ENCODE measurements around the gene LYPLA2. TPM values are rescaled to one million over a fixed set of nuclear protein-coding genes. Genes with fewer than 3 reads are reported as not detected.
"Not testable (repeated sequence)": the region's sequence is repeated elsewhere in the genome, so short reads cannot be mapped to it uniquely, and the experiment has no call there.

LYPLA2 gene
- total RNA-seq, 1 donor from 2014 or later = 39.2 TPM

DNA sequence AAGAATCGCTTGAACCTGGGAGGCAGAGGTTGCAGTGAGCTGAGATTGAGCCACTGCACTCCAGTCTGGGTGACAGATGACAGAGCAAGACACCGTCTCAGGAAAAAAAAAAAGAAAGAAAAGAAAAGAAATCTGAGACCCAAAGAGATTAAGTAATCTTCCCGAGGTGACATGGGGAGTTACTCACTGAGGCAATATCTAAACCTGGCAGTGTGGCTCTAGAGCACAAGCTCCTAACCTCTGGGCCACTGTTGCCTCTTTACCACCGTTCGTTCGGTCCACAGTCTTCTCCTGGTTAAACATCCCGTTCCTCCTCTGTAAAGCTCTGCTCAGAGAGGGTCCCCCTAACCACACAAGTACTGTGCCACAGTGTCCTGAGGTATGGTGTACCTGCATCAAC lies 32.8 kb downstream of the LYPLA2 start:
- Mint-ChIP-seq H3K36me3 (ENCODE audit: unreplicated experiment) (peaks cover 4% of the 10 kb centered on the region), H3K4me1 (ENCODE audit: unreplicated experiment) (peaks cover 18% of the 10 kb centered on the region), H3K27me3 (ENCODE audit: unreplicated experiment) (no peaks in the 10 kb centered on the region), H3K4me3 (ENCODE audit: unreplicated experiment) (peak overlapping the region; percentile 96), H3K27ac (ENCODE audit: unreplicated experiment) (no peak overlapping the region), H3K9me3 (ENCODE audit: unreplicated experiment) (no peaks in the 10 kb centered on the region)
- TF ChIP-seq, protein P1, sequence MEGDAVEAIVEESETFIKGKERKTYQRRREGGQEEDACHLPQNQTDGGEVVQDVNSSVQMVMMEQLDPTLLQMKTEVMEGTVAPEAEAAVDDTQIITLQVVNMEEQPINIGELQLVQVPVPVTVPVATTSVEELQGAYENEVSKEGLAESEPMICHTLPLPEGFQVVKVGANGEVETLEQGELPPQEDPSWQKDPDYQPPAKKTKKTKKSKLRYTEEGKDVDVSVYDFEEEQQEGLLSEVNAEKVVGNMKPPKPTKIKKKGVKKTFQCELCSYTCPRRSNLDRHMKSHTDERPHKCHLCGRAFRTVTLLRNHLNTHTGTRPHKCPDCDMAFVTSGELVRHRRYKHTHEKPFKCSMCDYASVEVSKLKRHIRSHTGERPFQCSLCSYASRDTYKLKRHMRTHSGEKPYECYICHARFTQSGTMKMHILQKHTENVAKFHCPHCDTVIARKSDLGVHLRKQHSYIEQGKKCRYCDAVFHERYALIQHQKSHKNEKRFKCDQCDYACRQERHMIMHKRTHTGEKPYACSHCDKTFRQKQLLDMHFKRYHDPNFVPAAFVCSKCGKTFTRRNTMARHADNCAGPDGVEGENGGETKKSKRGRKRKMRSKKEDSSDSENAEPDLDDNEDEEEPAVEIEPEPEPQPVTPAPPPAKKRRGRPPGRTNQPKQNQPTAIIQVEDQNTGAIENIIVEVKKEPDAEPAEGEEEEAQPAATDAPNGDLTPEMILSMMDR (IDR thresholded peaks at IDR 0.05) = no peak
- no peak for DNase-seq (ENCODE audit: extremely low spot score, unreplicated experiment)

DNA sequence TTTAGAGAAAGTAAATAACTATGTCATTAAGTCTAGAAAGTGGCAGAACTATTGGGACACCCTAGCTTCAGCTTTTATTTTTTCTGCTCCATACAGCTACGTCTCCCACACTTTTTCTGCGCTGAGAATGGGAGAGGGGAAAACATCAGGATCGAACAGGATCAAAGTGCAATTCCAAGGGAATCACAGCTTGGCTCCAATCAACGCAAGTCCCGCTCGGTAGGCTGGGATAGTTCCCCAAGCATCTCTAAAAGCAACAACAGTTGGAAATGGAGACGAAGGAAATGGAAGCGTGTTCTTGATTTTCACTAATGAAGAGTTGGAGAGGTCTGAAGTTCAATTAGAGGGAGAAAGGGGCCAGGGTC lies 33.7 kb downstream of the LYPLA2 start:
- Mint-ChIP-seq H3K9me3 (ENCODE audit: unreplicated experiment) (no peaks in the 10 kb centered on the region), H3K36me3 (ENCODE audit: unreplicated experiment) (peaks cover 4% of the 10 kb centered on the region), H3K27ac (ENCODE audit: unreplicated experiment) (peak overlapping the region; percentile 98), H3K27me3 (ENCODE audit: unreplicated experiment) (no peaks in the 10 kb centered on the region), H3K4me1 (ENCODE audit: unreplicated experiment) (peaks cover 18% of the 10 kb centered on the region), H3K4me3 (ENCODE audit: unreplicated experiment) (peak overlapping the region; percentile 96)
- TF ChIP-seq, protein P1 (IDR thresholded peaks at IDR 0.05) = no peak
- no peak for DNase-seq (ENCODE audit: extremely low spot score, unreplicated experiment)

DNA sequence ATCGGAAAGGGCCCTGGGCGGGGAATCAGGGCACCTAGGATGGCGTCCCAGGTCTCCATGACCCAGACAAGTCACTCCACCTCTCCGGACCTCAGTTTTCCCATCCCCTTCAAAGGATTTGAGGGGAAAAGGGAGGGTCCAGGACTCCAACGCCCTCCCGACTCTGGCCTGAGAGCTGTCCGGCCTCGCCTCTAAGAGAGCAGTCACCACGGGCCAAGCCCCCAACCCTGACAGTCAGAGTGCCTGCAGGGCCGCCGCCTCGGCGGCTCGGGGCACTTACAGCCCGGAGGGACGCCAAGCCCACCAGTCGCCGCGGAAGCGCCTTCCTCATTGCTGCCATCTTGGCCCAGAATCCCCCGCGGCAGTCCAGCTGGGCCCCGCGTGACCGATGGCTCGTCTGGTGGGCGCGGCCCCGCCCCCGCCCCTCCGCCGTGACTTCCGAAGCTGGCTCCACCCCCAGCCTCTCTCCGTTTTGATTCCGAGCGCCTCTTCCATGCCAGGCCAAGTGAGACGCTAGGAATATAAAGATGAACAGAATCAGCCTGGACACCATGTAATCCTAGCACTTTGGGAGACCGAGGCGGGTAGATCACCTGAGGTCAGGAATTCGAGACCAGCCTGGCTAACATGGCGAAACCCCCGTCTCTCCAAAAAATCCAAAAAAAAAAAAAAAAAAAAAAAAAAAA lies 34.3 kb downstream of the LYPLA2 start, which contains the start of gene HMGCL:
TSS of gene HMGCL (minus strand) at position 354 of the 686 bp plus-strand sequence. CDS start at position 340, 14 bp downstream.
- peaks cover 18% of the 10 kb centered on the region for H3K4me1 Mint-ChIP-seq (ENCODE audit: unreplicated experiment)
- no peaks in the 10 kb centered on the region for H3K27me3 Mint-ChIP-seq (ENCODE audit: unreplicated experiment)
- H3K27ac Mint-ChIP-seq (ENCODE audit: unreplicated experiment) = peak within 1 kb of the TSS; percentile 98
- TF ChIP-seq, protein P1 (IDR thresholded peaks at IDR 0.05) = no peak
- H3K9me3 Mint-ChIP-seq (ENCODE audit: unreplicated experiment) = no peaks in the 10 kb centered on the region
- H3K36me3 Mint-ChIP-seq (ENCODE audit: unreplicated experiment) = peaks cover 3% of the 10 kb centered on the region
- DNase-seq (ENCODE audit: extremely low spot score, unreplicated experiment) = peak; percentile 96
- peak within 1 kb of the TSS; percentile 96 for H3K4me3 Mint-ChIP-seq (ENCODE audit: unreplicated experiment)

DNA sequence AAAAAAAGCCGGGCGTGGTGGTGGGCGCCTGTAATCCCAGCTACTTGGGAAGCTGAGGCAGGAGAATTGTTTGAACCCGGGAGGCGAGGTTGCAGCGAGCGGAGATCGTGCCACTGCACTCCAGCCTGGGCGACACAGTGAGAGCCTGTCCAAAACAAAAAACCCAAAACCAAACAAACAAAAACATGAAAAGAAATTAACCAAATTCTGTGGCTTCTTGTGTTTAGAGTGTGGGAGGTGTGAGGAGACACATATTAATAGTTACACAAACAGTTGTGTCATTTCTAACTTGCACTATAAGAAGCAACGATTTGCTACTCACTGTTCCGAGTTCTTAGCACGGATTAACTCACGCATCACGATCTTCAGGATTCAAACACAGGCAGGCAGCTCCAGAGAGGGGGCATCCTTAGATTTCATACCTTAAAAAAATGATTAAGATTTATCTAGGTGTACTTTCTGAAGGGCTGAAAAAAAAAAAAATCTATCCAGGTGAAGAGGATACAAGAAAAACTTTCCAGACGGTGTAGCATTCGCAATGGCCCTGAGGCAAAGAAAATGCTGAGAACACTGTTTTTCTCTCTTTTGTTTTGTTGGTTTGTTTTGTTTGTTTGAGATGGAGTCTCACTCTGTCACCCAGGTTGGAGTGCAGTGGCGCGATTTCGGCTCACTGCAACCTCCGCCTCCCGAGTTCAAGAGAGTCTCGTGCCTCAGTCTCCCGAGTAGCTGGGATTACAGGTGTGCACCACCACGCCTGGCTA lies 35.0 kb downstream of the LYPLA2 start:
- TF ChIP-seq, protein P1 (IDR thresholded peaks at IDR 0.05) = no peak
- Mint-ChIP-seq H3K4me3 (ENCODE audit: unreplicated experiment) (peak overlapping the region; percentile 96), H3K4me1 (ENCODE audit: unreplicated experiment) (peaks cover 18% of the 10 kb centered on the region), H3K27me3 (ENCODE audit: unreplicated experiment) (no peaks in the 10 kb centered on the region), H3K36me3 (ENCODE audit: unreplicated experiment) (no peaks in the 10 kb centered on the region), H3K27ac (ENCODE audit: unreplicated experiment) (peak overlapping the region; percentile 98), H3K9me3 (ENCODE audit: unreplicated experiment) (no peaks in the 10 kb centered on the region)
- no peak for DNase-seq (ENCODE audit: extremely low spot score, unreplicated experiment)

DNA sequence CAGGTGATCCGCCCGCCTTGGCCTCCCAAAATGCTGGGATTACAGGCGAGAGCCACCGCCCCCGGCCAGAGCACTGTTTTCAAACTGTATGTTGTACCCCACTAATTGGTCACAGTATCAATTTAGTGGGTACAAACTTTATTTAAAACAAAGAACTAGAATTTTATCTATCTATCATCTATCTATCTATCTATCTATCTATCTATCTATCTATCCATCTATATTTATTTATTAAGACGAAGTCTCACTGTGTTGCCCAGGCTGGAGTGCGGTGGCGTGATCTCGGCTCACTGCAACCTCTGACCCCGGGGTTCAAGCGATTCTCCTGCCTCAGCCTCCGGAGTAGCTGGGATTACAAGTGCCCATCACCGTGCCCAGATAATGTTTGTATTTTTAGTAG lies 35.6 kb downstream of the LYPLA2 start:
- H3K4me3 Mint-ChIP-seq (ENCODE audit: unreplicated experiment) = peak overlapping the region; percentile 35
- H3K4me1 Mint-ChIP-seq (ENCODE audit: unreplicated experiment) = peaks cover 18% of the 10 kb centered on the region
- DNase-seq (ENCODE audit: extremely low spot score, unreplicated experiment); H3K36me3 Mint-ChIP-seq (ENCODE audit: unreplicated experiment); H3K9me3 Mint-ChIP-seq (ENCODE audit: unreplicated experiment); H3K27me3 Mint-ChIP-seq (ENCODE audit: unreplicated experiment); H3K27ac Mint-ChIP-seq (ENCODE audit: unreplicated experiment): not testable (repeated sequence)
